ENCODE results near the gene ITFG2. TPM values are rescaled to one million over a fixed set of nuclear protein-coding genes. Genes with fewer than 3 reads are reported as not detected.
"Not testable (repeated sequence)": the region's sequence is repeated elsewhere in the genome, so short reads cannot be mapped to it uniquely, and the experiment has no call there.

Gene ITFG2
- total RNA-seq, 4 donors from 2014 or later: 13.9 to 36.1 (median 27.5) TPM

GRCh38 chr12:2860170-2860569 is 47.7 kb downstream of the ITFG2 start:
- intact Hi-C loops (cut with DNase I; ENCODE audit: low total_unique reads): no loop called here
- DNase-seq (ENCODE audit: low spot score in 2 of 2): no peak
- no peak overlapping the region for H3K4me3 ChIP-seq (ENCODE audit: low read depth, poor library complexity, severe bottlenecking)
- TF ChIP-seq CTCF (IDR thresholded peaks at IDR 0.05) (no peak), POLR2A (IDR thresholded peaks at IDR 0.05) (no peak)

GRCh38 chr12:2862876-2863275 is 50.4 kb downstream of the ITFG2 start:
- no peak overlapping the region for H3K4me3 ChIP-seq (ENCODE audit: low read depth, poor library complexity, severe bottlenecking)
- TF ChIP-seq CTCF (IDR thresholded peaks at IDR 0.05) (no peak), POLR2A (IDR thresholded peaks at IDR 0.05) (no peak)
- DNase-seq (ENCODE audit: low spot score in 2 of 2): no peak
- 86 to 93% methylated on average over 7 of the region's 7 CpGs for WGBS, 2 donors
- intact Hi-C loops (cut with DNase I; ENCODE audit: low total_unique reads): no loop called here

- intact Hi-C loops (cut with DNase I; ENCODE audit: low total_unique reads): not testable (repeated sequence)
Measured at GRCh38 chr12:2863402-2863801, 50.9 kb downstream of the ITFG2 start.

GRCh38 chr12:2864198-2864597 is 51.7 kb downstream of the ITFG2 start:
- no peak for DNase-seq (ENCODE audit: low spot score in 2 of 2)
- intact Hi-C loops (cut with DNase I; ENCODE audit: low total_unique reads): no loop called here
- H3K4me3 ChIP-seq (ENCODE audit: low read depth, poor library complexity, severe bottlenecking): no peak overlapping the region
- TF ChIP-seq CTCF (IDR thresholded peaks at IDR 0.05) (no peak), POLR2A (IDR thresholded peaks at IDR 0.05) (no peak)
- WGBS, 2 donors: 98 to 99% methylated on average over 9 of the region's 9 CpGs

More at GRCh38 chr12:2863402-2863801, 50.9 kb downstream of the ITFG2 start:
- 93 to 96% methylated on average over 7 of the region's 7 CpGs for WGBS, 2 donors
- H3K4me3 ChIP-seq (ENCODE audit: low read depth, poor library complexity, severe bottlenecking); DNase-seq (ENCODE audit: low spot score in 2 of 2): not testable (repeated sequence)

GRCh38 chr12:2868986-2869632 is 56.6 kb downstream of the ITFG2 start:
- DNase-seq (ENCODE audit: low spot score in 2 of 2); H3K4me3 ChIP-seq (ENCODE audit: low read depth, poor library complexity, severe bottlenecking); intact Hi-C loops (cut with DNase I; ENCODE audit: low total_unique reads): not testable (repeated sequence)
- WGBS, 2 donors: 87 to 92% methylated on average over 9 of the region's 9 CpGs

Other genes starting within 250 kb of the ITFG2 start
- 10 to 100 TPM; 43.1 to 65.0 (median 50.2) TPM for gene FKBP4, start 17.7 kb upstream of the ITFG2 start, total RNA-seq
- gene NRIP2, start 22.4 kb downstream of the ITFG2 start, total RNA-seq: 1 to 10 TPM in 2 of 4 donors, under 1 TPM in 2; 0.17 to 1.9 (median 0.79) TPM
- not detected for gene TEX52, start 44.4 kb downstream of the ITFG2 start, total RNA-seq
- gene FOXM1, start 64.5 kb downstream of the ITFG2 start, total RNA-seq: 1 to 10 TPM; 1.4 to 6.5 (median 2.9) TPM
- 10 to 100 TPM; 14.3 to 21.3 (median 17.2) TPM for gene RHNO1, start 64.6 kb downstream of the ITFG2 start, total RNA-seq
- 10 to 100 TPM; 22.8 to 37.3 (median 27.5) TPM for gene TULP3, start 78.2 kb downstream of the ITFG2 start, total RNA-seq
- gene TEAD4, start 146.7 kb downstream of the ITFG2 start, total RNA-seq: 10 to 100 TPM; 14.8 to 34.3 (median 23.4) TPM

All from lower leg skin (tissue), 4 donors.